Measurements from ENCODE around the gene DMD.

DNA sequence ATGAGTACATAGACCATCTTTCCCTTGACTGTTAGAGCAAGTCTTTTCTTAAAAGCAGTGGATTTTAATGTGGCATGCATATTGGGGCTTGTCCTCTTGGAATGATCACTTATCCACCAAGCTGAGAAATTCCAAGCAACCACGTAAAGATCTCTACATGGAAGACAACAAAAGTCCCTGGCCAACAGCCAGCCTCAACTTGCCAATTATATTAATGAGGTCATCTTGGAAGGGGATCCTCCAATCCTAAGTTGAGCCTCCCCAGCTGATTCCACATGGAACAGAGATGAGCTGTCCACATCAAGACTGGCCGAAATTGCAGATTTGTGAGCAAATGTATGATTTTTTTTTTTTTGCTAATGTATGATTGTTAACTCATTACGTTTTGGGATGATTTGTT, 2118.9 kb downstream of the DMD start:
- TF ChIP-seq, protein P1, sequence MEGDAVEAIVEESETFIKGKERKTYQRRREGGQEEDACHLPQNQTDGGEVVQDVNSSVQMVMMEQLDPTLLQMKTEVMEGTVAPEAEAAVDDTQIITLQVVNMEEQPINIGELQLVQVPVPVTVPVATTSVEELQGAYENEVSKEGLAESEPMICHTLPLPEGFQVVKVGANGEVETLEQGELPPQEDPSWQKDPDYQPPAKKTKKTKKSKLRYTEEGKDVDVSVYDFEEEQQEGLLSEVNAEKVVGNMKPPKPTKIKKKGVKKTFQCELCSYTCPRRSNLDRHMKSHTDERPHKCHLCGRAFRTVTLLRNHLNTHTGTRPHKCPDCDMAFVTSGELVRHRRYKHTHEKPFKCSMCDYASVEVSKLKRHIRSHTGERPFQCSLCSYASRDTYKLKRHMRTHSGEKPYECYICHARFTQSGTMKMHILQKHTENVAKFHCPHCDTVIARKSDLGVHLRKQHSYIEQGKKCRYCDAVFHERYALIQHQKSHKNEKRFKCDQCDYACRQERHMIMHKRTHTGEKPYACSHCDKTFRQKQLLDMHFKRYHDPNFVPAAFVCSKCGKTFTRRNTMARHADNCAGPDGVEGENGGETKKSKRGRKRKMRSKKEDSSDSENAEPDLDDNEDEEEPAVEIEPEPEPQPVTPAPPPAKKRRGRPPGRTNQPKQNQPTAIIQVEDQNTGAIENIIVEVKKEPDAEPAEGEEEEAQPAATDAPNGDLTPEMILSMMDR (IDR thresholded peaks at IDR 0.05; ENCODE audit: borderline replicate concordance, extremely low read depth, low read length, poor library complexity, severe bottlenecking), result no peak
- TF ChIP-seq EZH2 (IDR thresholded peaks at IDR 0.05; ENCODE audit: borderline replicate concordance, low read depth, low read length, severe bottlenecking), result no peak

Measured in DND-41 (cell line).